ENCODE data around the gene LTBP4. TPM values are rescaled to one million over a fixed set of nuclear protein-coding genes. Genes with fewer than 3 reads are reported as not detected.

Gene LTBP4
- total and polyA plus RNA-seq, 2 of the 13 experiments (the other 11 are each of a cell fraction or from before 2014, with no cell fraction given) = 0.86 to 2.3 TPM

DNA sequence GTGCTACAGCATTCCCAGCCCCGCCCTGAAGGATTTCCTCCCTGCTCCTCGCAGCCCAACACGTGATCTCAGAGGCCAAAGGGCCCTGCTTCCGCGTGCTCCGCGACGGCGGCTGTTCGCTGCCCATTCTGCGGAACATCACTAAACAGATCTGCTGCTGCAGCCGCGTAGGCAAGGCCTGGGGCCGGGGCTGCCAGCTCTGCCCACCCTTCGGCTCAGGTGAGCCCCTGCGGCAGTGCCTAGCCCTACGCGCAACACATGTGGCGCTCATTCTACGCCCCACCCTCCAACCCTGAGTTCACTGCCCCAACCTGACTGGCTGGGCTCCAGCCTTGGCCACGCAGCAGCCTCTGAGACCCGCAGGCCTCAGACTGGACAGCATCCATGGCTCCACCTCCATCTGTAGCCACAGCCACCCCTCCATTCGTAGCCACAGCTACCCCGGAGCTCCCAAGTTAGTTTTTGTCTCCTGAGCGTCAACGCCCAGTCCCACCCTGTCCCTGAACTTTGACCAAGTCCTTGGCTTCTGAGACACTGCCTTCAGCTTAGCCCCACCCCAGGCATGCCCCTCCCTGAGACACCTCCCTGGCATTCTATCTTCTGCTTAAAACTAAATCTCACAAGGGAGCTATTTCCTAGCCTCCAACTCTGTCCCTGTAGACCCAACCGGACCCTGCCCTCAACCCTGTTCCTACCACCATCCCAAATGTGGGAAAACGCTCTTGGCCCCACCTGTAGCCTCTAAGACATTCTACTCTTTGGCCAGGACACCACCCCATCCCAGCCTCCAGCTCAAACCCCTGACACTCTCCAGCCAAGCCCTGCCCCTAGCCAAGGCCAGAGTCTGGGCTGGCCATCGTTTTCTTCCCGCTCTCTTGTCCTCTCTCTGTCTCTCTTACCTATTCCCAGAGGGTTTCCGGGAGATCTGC lies 6.4 kb downstream of the LTBP4 start:
- in situ Hi-C loops (cut with HindIII; ENCODE audit: extremely low pct_ligation_motif_present, low pct_unique_long_range_greater_than_20kb) (no loop called here), intact Hi-C loops (cut with micrococcal nuclease; ENCODE audit: unreplicated experiment) (no loop called here)
- FAIRE-seq = no peak
- ChIA-PET CTCF (ENCODE audit: low intra/inter-chr PET ratio, low total read pairs) (no interaction called here), POLR2A (no interaction called here)
- H3K27me3 ChIP-seq (ENCODE audit: control insufficient read depth in 1 of 2, insufficient read depth in 2 of 2, low read length in 2 of 2) = peaks cover 2 to 69% of the 10 kb centered on the region in 2 experiments
- BruUV-seq (replicated peaks) = no TSS peak
- H3K27ac ChIP-seq (ENCODE audit: extremely low read length, insufficient read depth, low read length) = no peak overlapping the region
- H3K79me2 ChIP-seq (ENCODE audit: insufficient read depth, low read length) = no peaks in the 10 kb centered on the region
- H4K20me1 ChIP-seq (ENCODE audit: insufficient read depth, low read length) = no peaks in the 10 kb centered on the region
- WGBS (ENCODE audit: low lambda C conversion rate) = 22% methylated on average over 14 of the region's 31 CpGs
- DNase-seq (ENCODE audit: low spot score) = no peak
- ATAC-seq = no peak
- H3K4me2 ChIP-seq (ENCODE audit: low read depth, low read length) = no peak overlapping the region
- H3K4me1 ChIP-seq (ENCODE audit: insufficient read depth, low read length) = peaks cover 73% of the 10 kb centered on the region
- no peak overlapping the region for H3K4me3 ChIP-seq (replicated peaks in 1 of 3; ENCODE audit: insufficient read depth in 1 of 3, low read depth in 2 of 3, low read length in 3 of 3)
- no peaks in the 10 kb centered on the region for H3K36me3 ChIP-seq (replicated peaks in 1 of 2; ENCODE audit: control insufficient read depth in 1 of 2, insufficient read depth in 2 of 2, low read length in 2 of 2)
- no peak overlapping the region for H2AFZ ChIP-seq (ENCODE audit: low read length)
- H3K9me3 ChIP-seq (ENCODE audit: low read length) = no peaks in the 10 kb centered on the region
- no peak overlapping the region for H3K9ac ChIP-seq (ENCODE audit: insufficient read depth, low read depth, low read length)
- TF ChIP-seq, protein P1, sequence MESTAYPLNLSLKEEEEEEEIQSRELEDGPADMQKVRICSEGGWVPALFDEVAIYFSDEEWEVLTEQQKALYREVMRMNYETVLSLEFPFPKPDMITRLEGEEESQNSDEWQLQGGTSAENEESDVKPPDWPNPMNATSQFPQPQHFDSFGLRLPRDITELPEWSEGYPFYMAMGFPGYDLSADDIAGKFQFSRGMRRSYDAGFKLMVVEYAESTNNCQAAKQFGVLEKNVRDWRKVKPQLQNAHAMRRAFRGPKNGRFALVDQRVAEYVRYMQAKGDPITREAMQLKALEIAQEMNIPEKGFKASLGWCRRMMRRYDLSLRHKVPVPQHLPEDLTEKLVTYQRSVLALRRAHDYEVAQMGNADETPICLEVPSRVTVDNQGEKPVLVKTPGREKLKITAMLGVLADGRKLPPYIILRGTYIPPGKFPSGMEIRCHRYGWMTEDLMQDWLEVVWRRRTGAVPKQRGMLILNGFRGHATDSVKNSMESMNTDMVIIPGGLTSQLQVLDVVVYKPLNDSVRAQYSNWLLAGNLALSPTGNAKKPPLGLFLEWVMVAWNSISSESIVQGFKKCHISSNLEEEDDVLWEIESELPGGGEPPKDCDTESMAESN (CRISPR knock-in tag; conservative IDR thresholded peaks at IDR 0.05) = peak; percentile 67; the same call in 1 of the 2 replicates
- TF ChIP-seq MAZ (IDR thresholded peaks at IDR 0.05; ENCODE audit: borderline replicate concordance, low read depth, low read length) (no peak), MAZ (CRISPR knock-in tag; IDR thresholded peaks at IDR 0.05; ENCODE audit: low read depth) (0 out of 2 replicates have a peak, but pooled peaks have one; percentile 40), ZNF569 (CRISPR knock-in tag; IDR thresholded peaks at IDR 0.05; ENCODE audit: borderline replicate concordance) (no peak), ZNF431 (CRISPR knock-in tag; IDR thresholded peaks at IDR 0.05; ENCODE audit: borderline replicate concordance, low read depth) (0 out of 2 replicates have a peak, but pooled peaks have one; percentile 52), ZNF232 (CRISPR knock-in tag; IDR thresholded peaks at IDR 0.05; ENCODE audit: borderline replicate concordance) (0 out of 2 replicates have a peak, but pooled peaks have one; percentile 45), ZMAT3 (CRISPR knock-in tag; conservative IDR thresholded peaks at IDR 0.05) (0 out of 2 replicates have a peak, but pooled peaks have one; percentile 38), ZBTB1 (CRISPR knock-in tag; IDR thresholded peaks at IDR 0.05; ENCODE audit: borderline replicate concordance) (no peak), GATAD1 (CRISPR knock-in tag; IDR thresholded peaks at IDR 0.05) (0 out of 2 replicates have a peak, but pooled peaks have one; percentile 17), RFXANK (CRISPR knock-in tag; IDR thresholded peaks at IDR 0.05) (no peak), MBD4 (IDR thresholded peaks at IDR 0.05; ENCODE audit: borderline replicate concordance, low read length) (no peak), MED8 (CRISPR knock-in tag; IDR thresholded peaks at IDR 0.05; ENCODE audit: insufficient replicate concordance) (no peak)
- TF ChIP-seq, protein P2, sequence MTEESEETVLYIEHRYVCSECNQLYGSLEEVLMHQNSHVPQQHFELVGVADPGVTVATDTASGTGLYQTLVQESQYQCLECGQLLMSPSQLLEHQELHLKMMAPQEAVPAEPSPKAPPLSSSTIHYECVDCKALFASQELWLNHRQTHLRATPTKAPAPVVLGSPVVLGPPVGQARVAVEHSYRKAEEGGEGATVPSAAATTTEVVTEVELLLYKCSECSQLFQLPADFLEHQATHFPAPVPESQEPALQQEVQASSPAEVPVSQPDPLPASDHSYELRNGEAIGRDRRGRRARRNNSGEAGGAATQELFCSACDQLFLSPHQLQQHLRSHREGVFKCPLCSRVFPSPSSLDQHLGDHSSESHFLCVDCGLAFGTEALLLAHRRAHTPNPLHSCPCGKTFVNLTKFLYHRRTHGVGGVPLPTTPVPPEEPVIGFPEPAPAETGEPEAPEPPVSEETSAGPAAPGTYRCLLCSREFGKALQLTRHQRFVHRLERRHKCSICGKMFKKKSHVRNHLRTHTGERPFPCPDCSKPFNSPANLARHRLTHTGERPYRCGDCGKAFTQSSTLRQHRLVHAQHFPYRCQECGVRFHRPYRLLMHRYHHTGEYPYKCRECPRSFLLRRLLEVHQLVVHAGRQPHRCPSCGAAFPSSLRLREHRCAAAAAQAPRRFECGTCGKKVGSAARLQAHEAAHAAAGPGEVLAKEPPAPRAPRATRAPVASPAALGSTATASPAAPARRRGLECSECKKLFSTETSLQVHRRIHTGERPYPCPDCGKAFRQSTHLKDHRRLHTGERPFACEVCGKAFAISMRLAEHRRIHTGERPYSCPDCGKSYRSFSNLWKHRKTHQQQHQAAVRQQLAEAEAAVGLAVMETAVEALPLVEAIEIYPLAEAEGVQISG (CRISPR knock-in tag; IDR thresholded peaks at IDR 0.05) = peak; percentile 64
- TF ChIP-seq, protein P3, sequence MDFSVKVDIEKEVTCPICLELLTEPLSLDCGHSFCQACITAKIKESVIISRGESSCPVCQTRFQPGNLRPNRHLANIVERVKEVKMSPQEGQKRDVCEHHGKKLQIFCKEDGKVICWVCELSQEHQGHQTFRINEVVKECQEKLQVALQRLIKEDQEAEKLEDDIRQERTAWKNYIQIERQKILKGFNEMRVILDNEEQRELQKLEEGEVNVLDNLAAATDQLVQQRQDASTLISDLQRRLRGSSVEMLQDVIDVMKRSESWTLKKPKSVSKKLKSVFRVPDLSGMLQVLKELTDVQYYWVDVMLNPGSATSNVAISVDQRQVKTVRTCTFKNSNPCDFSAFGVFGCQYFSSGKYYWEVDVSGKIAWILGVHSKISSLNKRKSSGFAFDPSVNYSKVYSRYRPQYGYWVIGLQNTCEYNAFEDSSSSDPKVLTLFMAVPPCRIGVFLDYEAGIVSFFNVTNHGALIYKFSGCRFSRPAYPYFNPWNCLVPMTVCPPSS (IDR thresholded peaks at IDR 0.05) = no peak
- TF ChIP-seq, protein P4, sequence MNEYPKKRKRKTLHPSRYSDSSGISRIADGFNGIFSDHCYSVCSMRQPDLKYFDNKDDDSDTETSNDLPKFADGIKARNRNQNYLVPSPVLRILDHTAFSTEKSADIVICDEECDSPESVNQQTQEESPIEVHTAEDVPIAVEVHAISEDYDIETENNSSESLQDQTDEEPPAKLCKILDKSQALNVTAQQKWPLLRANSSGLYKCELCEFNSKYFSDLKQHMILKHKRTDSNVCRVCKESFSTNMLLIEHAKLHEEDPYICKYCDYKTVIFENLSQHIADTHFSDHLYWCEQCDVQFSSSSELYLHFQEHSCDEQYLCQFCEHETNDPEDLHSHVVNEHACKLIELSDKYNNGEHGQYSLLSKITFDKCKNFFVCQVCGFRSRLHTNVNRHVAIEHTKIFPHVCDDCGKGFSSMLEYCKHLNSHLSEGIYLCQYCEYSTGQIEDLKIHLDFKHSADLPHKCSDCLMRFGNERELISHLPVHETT (CRISPR knock-in tag; conservative IDR thresholded peaks at IDR 0.05) = peak; percentile 47; the same call in 1 of the 2 replicates

All from HepG2 (cell line).